ENCODE results near the gene ZNF518A. TPM values are rescaled to one million over a fixed set of nuclear protein-coding genes. Genes with fewer than 3 reads are reported as not detected.

ZNF518A gene
- total RNA-seq, 1 experiment from 2014 or later = 36.7 TPM

GRCh38 chr10:96172666-96173065 lies 42.6 kb downstream of the ZNF518A start:
- Histone ChIP-seq H3K27ac (ENCODE audit: low read depth, low read length) (no peak overlapping the region), H3K4me2 (ENCODE audit: low read length) (no peak overlapping the region), H3K36me3 (ENCODE audit: control insufficient read depth in 1 of 2, insufficient read depth in 2 of 2, low read length in 2 of 2) (no peaks in the 10 kb centered on the region), H3K4me1 (ENCODE audit: control insufficient read depth in 1 of 2, insufficient read depth in 2 of 2, low read length in 2 of 2) (no peaks in the 10 kb centered on the region), H3K9ac (ENCODE audit: low read length) (no peak overlapping the region), H3K9me3 (ENCODE audit: control insufficient read depth in 1 of 2, insufficient read depth in 1 of 2, low read depth in 1 of 2, low read length in 2 of 2) (peaks cover 0 to 11% of the 10 kb centered on the region in 2 experiments; a peak in 2 of 4 replicates), H3K79me2 (ENCODE audit: insufficient read depth, low read length) (no peaks in the 10 kb centered on the region), H3K27me3 (ENCODE audit: insufficient read depth, low read length) (no peaks in the 10 kb centered on the region), H2AFZ (ENCODE audit: low read depth, low read length, poor library complexity, severe bottlenecking) (no peak overlapping the region), H3K4me3 (replicated peaks in 1 of 2; ENCODE audit: low read depth in 1 of 2, low read length in 2 of 2) (no peak overlapping the region), H4K20me1 (ENCODE audit: insufficient read depth) (no peaks in the 10 kb centered on the region), H3K9me2 (ENCODE audit: insufficient read depth) (no peaks in the 10 kb centered on the region)
- intact Hi-C loops (cut with micrococcal nuclease) = no loop called here
- RAD21 ChIA-PET (ENCODE audit: low non-redundant PET in 1 of 2, low total read pairs in 2 of 2, uncharacterized antibody in 2 of 2, unreplicated experiment in 2 of 2) = no interaction called here
- CTCF ChIA-PET = interaction anchor here (1.1 kb wide), 1 partner anchor 57 kb away, joined by 3 read pairs; no protein-coding TSS in a partner anchor
- ATAC-seq = no peak
- TF ChIP-seq ATF3 (IDR thresholded peaks at IDR 0.05) (no peak), REST (IDR thresholded peaks at IDR 0.05; ENCODE audit: low read depth) (no peak), ELF1 (IDR thresholded peaks at IDR 0.05; ENCODE audit: borderline replicate concordance, low read depth) (no peak)
- DNase-seq (ENCODE audit: low read depth, low spot score) = no peak
- BruUV-seq (replicated peaks) = no TSS peak
- POLR2A ChIA-PET = no interaction called here

- Histone ChIP-seq H3K9me2 (ENCODE audit: insufficient read depth) (no peaks in the 10 kb centered on the region), H2AFZ (ENCODE audit: low read depth, low read length, poor library complexity, severe bottlenecking) (no peak overlapping the region), H3K4me3 (replicated peaks in 1 of 2; ENCODE audit: low read depth in 1 of 2, low read length in 2 of 2) (no peak overlapping the region), H3K79me2 (ENCODE audit: insufficient read depth, low read length) (no peaks in the 10 kb centered on the region), H3K9ac (ENCODE audit: low read length) (no peak overlapping the region), H4K20me1 (ENCODE audit: insufficient read depth) (no peaks in the 10 kb centered on the region), H3K4me1 (ENCODE audit: control insufficient read depth in 1 of 2, insufficient read depth in 2 of 2, low read length in 2 of 2) (no peaks in the 10 kb centered on the region), H3K27me3 (ENCODE audit: insufficient read depth, low read length) (no peaks in the 10 kb centered on the region), H3K9me3 (ENCODE audit: control insufficient read depth in 1 of 2, insufficient read depth in 1 of 2, low read depth in 1 of 2, low read length in 2 of 2) (peaks cover 0 to 6% of the 10 kb centered on the region in 2 experiments; a peak in 2 of 4 replicates), H3K27ac (ENCODE audit: low read depth, low read length) (no peak overlapping the region), H3K36me3 (ENCODE audit: control insufficient read depth in 1 of 2, insufficient read depth in 2 of 2, low read length in 2 of 2) (no peaks in the 10 kb centered on the region), H3K4me2 (ENCODE audit: low read length) (no peak overlapping the region)
- BruUV-seq (replicated peaks) = no TSS peak
- CTCF ChIA-PET = no interaction called here
- no peak for DNase-seq (ENCODE audit: low read depth, low spot score)
- POLR2A ChIA-PET = no interaction called here
- ATAC-seq = no peak
- intact Hi-C loops (cut with micrococcal nuclease) = no loop called here
- RAD21 ChIA-PET (ENCODE audit: low non-redundant PET in 1 of 2, low total read pairs in 2 of 2, uncharacterized antibody in 2 of 2, unreplicated experiment in 2 of 2) = no interaction called here
- TF ChIP-seq EZH2phosphoT487 (IDR thresholded peaks at IDR 0.05; ENCODE audit: borderline replicate concordance) (no peak), CBX3 (IDR thresholded peaks at IDR 0.05; ENCODE audit: low read depth) (peak; percentile 68; the same call in 1 of the 2 replicates)
Observed at GRCh38 chr10:96176985-96177384, 46.9 kb downstream of the ZNF518A start.

Data from HCT116 (cell line).